Mesothelial cell of epicardium (in vitro differentiated cells): Measurements from ENCODE around the gene ITGB8. TPM values are rescaled to one million over a fixed set of nuclear protein-coding genes. Genes with fewer than 3 reads are reported as not detected.

Experiments used
- DNase-seq, 2 experiments: peaks; one replicate each; pipeline ENCODE4 v3.0.0; 2021; ENCODE audit warnings: low spot score in 2 of 2; ENCODE audit not compliant: unreplicated experiment in 2 of 2
- H3K27ac Mint-ChIP-seq: 2 replicates; pipeline ENCODE4 v1.8.0; 2021; ENCODE audit warnings: mixed read lengths
- H3K27me3 Mint-ChIP-seq: 2 replicates; pipeline ENCODE4 v1.8.0; 2021; ENCODE audit warnings: low read depth, mixed read lengths
- H3K36me3 Mint-ChIP-seq: 2 replicates; pipeline ENCODE4 v1.8.0; 2021; ENCODE audit warnings: mixed read lengths
- H3K4me1 Mint-ChIP-seq: 2 replicates; pipeline ENCODE4 v1.8.0; 2021; ENCODE audit warnings: mixed read lengths
- H3K4me3 Mint-ChIP-seq: 2 replicates; pipeline ENCODE4 v1.8.0; 2021; ENCODE audit warnings: mild to moderate bottlenecking, moderate library complexity, mixed read lengths
- H3K9me3 Mint-ChIP-seq: 2 replicates; pipeline ENCODE4 v1.8.0; 2021; ENCODE audit warnings: mixed read lengths
- total RNA-seq: library from RNA; stranded (reverse); gene quantifications from 3 replicates; pipeline ENCODE4 v1.2.1, GENCODE V29; 2021
- TF ChIP-seq, protein P1 (sequence below): fragments of 200-600 bp; sonication (generic); IDR thresholded peaks from one replicate; pipeline ENCODE4 v1.5.0; 2021; ENCODE audit warnings: antibody characterized with exemption; ENCODE audit not compliant: unreplicated experiment

Gene ITGB8
- total RNA-seq, 1 donor from 2014 or later: 15.6 TPM

- no peaks in the 10 kb centered on the region for H3K9me3 Mint-ChIP-seq
- DNase-seq: no peak
- no peaks in the 10 kb centered on the region for H3K27me3 Mint-ChIP-seq
- H3K4me3 Mint-ChIP-seq: no peak overlapping the region
- TF ChIP-seq, protein P1, sequence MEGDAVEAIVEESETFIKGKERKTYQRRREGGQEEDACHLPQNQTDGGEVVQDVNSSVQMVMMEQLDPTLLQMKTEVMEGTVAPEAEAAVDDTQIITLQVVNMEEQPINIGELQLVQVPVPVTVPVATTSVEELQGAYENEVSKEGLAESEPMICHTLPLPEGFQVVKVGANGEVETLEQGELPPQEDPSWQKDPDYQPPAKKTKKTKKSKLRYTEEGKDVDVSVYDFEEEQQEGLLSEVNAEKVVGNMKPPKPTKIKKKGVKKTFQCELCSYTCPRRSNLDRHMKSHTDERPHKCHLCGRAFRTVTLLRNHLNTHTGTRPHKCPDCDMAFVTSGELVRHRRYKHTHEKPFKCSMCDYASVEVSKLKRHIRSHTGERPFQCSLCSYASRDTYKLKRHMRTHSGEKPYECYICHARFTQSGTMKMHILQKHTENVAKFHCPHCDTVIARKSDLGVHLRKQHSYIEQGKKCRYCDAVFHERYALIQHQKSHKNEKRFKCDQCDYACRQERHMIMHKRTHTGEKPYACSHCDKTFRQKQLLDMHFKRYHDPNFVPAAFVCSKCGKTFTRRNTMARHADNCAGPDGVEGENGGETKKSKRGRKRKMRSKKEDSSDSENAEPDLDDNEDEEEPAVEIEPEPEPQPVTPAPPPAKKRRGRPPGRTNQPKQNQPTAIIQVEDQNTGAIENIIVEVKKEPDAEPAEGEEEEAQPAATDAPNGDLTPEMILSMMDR: no peak
- H3K36me3 Mint-ChIP-seq: peaks cover 11% of the 10 kb centered on the region
- H3K27ac Mint-ChIP-seq: no peak overlapping the region
- H3K4me1 Mint-ChIP-seq: peaks cover 16% of the 10 kb centered on the region
These were observed 71.4 kb downstream of the ITGB8 start for GRCh38 chr7:20401861-20402746.

DNA sequence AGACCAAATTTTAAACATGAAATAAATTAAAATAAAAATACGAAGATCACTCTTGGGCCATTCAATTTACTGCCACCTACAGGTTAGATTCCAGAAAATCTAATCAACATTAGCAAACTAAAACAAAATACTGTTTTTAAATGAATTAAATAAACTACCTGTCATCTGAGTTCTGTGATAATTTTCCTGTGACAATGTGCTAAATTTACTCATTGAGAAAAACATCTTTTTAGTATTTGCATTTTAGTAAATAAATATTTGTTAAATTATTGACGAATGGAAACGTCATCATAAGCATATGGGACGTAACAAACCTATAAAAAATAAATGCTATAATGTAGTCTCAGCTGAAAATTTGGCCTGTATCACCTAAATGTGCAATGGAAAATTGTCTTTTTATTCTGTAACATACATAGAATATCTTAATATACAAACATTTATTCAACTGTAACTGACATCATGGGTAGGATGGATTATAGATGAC lies 72.1 kb downstream of the ITGB8 start:
- H3K4me3 Mint-ChIP-seq: no peak overlapping the region
- TF ChIP-seq, protein P1: peak; percentile 40
- H3K27me3 Mint-ChIP-seq: no peaks in the 10 kb centered on the region
- peaks cover 7% of the 10 kb centered on the region for H3K36me3 Mint-ChIP-seq
- no peak for DNase-seq
- H3K27ac Mint-ChIP-seq: no peak overlapping the region
- no peaks in the 10 kb centered on the region for H3K9me3 Mint-ChIP-seq
- H3K4me1 Mint-ChIP-seq: peaks cover 22% of the 10 kb centered on the region

GRCh38 chr7:20403331-20403730 lies 72.6 kb downstream of the ITGB8 start:
- Mint-ChIP-seq H3K36me3 (peaks cover 8% of the 10 kb centered on the region), H3K4me3 (no peak overlapping the region), H3K4me1 (peaks cover 26% of the 10 kb centered on the region), H3K27me3 (no peaks in the 10 kb centered on the region), H3K27ac (no peak overlapping the region), H3K9me3 (no peaks in the 10 kb centered on the region)
- DNase-seq: no peak
- TF ChIP-seq, protein P1: no peak

GRCh38 chr7:20404320-20404719 lies 73.6 kb downstream of the ITGB8 start:
- H3K27ac Mint-ChIP-seq: no peak overlapping the region
- peaks cover 9% of the 10 kb centered on the region for H3K36me3 Mint-ChIP-seq
- TF ChIP-seq, protein P1: no peak
- H3K4me1 Mint-ChIP-seq: peaks cover 22% of the 10 kb centered on the region
- no peak for DNase-seq
- no peak overlapping the region for H3K4me3 Mint-ChIP-seq
- H3K27me3 Mint-ChIP-seq: no peaks in the 10 kb centered on the region
- H3K9me3 Mint-ChIP-seq: no peaks in the 10 kb centered on the region

- Mint-ChIP-seq H3K4me3 (no peak overlapping the region), H3K36me3 (peaks cover 21% of the 10 kb centered on the region), H3K9me3 (no peaks in the 10 kb centered on the region), H3K4me1 (peaks cover 23% of the 10 kb centered on the region), H3K27me3 (no peaks in the 10 kb centered on the region), H3K27ac (peak overlapping the region; percentile 80)
- TF ChIP-seq, protein P1: no peak
- no peak for DNase-seq
These were observed 77.1 kb downstream of the ITGB8 start for GRCh38 chr7:20407585-20408466.
